HG03095 (cell line): ENCODE measurements around the gene STXBP6.

Source experiments
- ATAC-seq: cut with Tn5 transposase; IDR thresholded peaks from one replicate; pipeline ENCODE4 v1.9.1; 2021; ENCODE audit warnings: moderate library complexity; ENCODE audit not compliant: unreplicated experiment

The STXBP6 gene

DNA sequence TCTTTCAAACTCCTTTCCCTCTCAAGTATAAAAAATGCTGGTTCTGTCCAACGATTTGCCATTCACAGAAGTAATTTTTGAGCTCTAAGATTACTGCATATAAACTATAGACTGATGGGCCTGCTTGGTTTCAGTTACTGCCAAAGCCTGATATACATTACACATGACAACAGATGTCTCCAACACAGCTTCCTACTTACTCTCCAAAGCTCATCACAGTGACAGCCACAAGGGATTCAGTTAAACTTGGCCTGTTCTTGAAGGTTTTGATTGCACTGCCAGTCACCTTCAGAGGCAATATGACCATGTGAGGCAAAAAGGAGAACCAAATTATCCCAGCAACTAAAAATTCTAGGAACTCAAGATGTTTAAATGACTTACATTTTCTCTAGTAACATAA is 30.1 kb downstream of the STXBP6 start:
- no peak for ATAC-seq

DNA sequence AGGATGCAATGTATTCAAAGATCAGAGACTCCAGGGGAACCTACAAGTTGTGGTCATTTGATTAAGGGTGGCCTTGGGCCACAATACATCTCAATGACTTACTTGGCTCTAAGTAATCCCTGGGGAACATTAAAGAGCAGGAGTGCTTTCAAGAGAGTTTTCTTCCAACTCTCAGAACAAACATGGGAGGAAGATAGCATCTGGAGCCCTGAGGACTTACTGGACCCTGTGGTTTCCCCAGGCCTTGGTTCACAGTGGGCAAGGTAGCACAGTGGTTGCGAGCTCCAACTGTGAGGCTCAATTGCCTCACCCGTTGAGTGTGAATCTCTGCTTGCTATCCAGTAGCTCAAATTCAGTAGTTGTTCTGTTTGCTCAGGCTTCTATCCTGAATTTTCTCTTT is 32.4 kb downstream of the STXBP6 start:
- no peak for ATAC-seq

DNA sequence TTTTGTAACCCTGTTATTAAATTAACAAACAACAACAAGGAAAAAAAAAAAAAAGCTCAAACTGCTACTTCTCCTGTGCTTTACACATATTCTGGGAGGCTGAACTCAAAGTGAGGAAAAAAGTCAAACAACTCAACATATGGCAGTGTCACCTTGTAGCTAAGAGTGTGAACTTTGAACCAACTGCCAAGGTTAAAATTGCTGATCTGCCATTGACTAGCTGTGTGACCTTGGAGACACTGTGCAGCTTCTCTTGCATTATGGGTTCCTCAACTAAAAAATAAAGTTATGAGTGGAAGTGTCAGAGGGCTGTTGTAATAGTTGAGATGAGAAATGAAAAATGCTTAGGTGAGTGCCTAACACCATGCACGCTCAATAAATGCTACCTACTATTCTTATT is 34.2 kb downstream of the STXBP6 start:
- no peak for ATAC-seq

DNA sequence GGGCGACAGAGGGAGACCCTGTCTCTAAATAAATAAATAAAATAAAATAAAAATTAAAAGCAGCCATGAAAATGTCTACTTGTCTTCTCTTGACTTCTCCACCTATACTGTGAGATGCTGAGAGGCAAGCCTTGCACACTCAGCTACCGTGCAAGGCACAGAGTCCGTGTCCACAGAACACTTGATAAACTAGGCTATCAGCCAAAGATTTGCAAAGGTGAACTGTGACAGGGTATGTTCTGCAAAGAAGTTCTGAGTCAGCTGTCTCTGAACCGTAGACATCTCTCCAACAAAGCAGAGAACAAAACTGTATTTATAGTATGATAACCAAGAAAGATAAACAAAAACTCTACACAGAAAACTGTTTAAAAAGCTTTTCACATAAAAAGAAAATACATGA is 35.5 kb downstream of the STXBP6 start:
- ATAC-seq: no peak

GRCh38 chr14:25011095-25011494 is 38.9 kb downstream of the STXBP6 start:
- ATAC-seq: no peak

- no peak for ATAC-seq
Measured at GRCh38 chr14:25010471-25010870, 39.5 kb downstream of the STXBP6 start.

DNA sequence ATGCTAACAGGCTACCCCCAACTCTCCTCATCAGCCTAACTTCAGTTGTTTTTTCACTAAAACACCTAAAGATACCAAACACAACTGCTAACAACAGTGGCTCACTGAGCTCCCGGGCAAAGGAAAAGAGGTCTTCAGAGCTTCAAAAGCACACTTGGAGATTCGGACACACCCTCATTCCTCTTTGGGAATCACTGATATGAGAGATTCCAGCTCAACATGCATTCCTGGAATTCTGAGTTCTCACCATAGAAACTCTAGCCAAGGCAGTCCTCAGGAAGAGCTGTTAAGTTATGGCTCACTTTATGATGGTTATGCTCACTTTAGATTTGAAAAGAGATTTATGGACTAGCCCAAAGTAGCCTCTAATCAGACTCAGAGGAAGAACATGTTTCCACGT is 40.1 kb downstream of the STXBP6 start:
- ATAC-seq: no peak

- ATAC-seq: no peak
Measured at GRCh38 chr14:25007832-25008231, 42.1 kb downstream of the STXBP6 start.

DNA sequence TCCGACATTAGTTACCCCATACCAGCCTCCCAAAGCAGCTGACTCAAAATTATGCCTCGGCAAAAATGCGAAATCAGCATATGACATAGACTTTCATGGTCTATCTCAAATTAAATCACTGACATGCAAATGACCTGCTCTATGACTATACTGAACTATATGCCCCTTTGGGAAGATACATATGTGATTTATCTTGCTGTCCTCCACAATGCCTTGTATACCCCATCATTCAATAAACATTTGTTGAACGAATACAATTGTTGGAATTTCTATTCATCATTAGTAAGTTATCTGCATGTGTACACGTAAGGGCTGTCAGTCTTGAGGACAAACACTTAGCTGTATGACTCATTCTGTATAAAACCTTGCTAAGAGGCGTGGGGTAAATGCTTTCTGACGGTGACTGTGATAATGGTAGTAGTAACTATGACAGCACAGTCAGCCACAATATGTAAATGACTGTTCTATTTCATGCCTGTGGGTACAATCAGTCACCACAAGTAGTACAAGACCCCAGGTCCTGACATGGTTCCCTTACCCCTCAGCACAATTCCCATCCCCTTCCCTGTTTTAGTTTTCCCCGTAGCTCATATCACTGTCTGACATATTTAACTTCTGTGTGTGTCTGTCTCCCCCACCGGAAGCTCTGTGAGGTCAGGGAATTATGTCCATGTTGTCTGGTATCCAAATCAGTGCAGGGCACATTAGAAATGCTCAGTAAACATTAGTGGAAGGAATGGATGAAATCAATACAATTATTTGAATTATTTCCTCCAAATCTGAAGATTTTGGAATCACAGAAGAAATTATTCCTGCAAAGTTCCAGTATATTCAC is 42.8 kb downstream of the STXBP6 start:
- no peak for ATAC-seq

DNA sequence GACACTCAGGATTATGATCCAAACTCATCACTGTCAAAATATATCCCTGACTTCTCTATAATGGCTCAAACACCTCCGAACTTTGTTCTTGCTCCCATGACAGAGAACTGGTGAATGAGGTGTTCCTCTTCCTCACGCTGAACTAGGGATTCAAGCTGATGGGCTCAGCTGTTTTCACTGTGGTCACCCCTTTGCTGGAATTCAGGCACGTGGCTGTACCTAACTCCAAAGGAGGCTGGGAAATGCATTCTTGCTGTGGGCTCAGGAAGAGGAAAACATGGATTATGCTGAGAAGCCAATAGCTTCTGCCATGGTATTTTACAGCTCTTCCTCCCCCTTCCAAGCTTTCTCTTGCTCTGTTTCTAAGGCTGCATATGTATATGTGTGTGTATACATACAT is 43.9 kb downstream of the STXBP6 start:
- no peak for ATAC-seq

GRCh38 chr14:25004389-25004809 is 45.5 kb downstream of the STXBP6 start:
- no peak for ATAC-seq

DNA sequence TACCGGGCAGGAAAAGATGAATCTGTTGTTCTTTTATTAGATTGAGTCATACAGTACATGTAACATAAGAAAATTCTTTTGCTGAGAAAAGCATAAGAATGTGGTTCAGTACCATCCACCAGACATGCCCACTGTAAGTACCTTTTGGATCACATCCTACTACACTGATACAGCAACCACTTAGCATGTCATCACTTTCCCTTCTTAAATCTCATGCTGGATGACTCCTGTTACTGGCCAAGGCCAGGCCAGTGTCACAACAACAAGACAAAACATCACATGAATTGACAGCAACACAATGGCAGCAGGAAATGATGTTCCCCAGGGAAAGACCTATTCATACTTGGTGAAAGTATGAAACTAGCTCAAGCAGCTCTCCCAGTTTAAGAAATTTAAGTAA is 46.4 kb downstream of the STXBP6 start:
- no peak for ATAC-seq

- no peak for ATAC-seq
Measured at GRCh38 chr14:25001601-25002000, 48.3 kb downstream of the STXBP6 start.

- ATAC-seq: no peak
Measured at GRCh38 chr14:25001156-25001555, 48.8 kb downstream of the STXBP6 start.

- ATAC-seq: no peak
Measured at GRCh38 chr14:24999157-24999556, 50.8 kb downstream of the STXBP6 start.

DNA sequence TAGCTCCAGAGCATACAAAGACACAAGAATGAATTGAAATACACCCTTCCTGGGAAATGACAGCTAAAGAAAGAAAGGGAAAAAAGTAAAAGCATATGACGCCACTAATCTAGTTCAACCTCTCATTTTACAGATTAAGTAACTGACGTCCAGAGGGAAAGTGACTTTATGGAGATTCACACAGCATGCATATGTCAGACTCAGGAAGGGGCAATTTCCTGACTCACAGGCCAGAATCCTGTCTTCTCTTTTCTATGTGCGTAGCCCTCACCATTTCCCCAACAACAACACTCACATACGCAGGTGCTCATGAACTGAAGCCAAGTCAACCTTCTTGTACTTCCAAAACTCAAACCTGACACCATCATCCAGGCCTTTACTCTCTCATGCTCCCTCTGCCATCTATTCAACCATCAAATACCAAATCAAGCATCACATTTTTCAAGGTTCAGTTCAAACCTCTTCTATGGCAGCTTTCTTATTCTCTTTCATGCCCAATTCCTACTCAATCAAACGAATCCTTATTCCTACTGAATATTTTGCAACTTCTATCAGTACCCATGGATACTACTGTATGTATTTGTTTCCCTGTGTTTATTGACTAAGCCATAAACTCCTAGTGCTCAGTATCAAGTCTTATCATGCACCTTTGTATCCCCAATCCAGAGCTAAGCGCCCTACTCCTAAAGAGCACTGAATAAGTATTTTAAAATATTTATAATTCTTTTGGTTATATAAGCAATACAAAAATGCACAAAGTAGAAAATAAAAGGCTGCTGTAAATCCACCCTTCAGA is 52.8 kb downstream of the STXBP6 start:
- no peak for ATAC-seq

- no peak for ATAC-seq
Measured at GRCh38 chr14:24995016-24995415, 54.9 kb downstream of the STXBP6 start.

DNA sequence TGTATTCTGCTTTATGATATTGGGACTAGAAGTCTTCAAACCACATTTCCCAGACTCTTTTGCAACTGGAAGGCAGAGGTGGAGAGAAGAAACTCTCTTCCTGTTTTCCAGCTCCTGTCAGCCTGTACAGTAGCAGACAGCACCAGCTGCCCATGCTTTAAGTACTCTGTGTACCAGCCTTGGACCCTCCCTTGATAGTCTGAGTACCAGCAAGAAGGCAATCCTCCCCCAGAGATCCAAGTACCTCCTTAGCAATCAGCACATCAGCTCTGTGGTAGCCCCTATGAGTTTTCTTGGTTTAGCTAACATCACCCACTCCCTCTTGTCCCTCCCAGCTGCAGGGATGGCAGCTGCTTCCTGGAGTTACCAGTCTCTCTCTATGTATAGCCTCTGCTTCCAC is 56.3 kb downstream of the STXBP6 start:
- ATAC-seq: no peak

- no peak for ATAC-seq
Measured at GRCh38 chr14:24992624-24993360, 57.2 kb downstream of the STXBP6 start.

- no peak for ATAC-seq
Measured at GRCh38 chr14:24991821-24992220, 58.1 kb downstream of the STXBP6 start.

DNA sequence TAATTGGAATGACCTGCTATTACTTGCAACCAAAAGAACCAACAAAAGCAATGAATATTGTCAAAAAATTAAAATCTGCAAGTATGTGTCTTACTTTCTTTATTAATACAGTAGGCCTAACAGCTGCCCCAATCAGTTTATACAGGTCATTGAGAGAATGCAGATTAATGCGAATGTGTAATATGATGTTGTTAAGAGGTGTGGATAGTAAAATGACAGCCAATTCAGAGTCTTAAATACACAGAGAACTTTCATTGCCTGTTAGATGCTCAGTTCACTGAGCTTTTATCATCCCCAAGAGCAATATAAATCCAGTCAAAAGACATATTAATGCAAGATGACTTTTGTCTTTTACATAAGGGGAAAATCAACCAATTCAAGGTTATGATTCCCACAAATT is 58.7 kb downstream of the STXBP6 start:
- ATAC-seq: no peak

DNA sequence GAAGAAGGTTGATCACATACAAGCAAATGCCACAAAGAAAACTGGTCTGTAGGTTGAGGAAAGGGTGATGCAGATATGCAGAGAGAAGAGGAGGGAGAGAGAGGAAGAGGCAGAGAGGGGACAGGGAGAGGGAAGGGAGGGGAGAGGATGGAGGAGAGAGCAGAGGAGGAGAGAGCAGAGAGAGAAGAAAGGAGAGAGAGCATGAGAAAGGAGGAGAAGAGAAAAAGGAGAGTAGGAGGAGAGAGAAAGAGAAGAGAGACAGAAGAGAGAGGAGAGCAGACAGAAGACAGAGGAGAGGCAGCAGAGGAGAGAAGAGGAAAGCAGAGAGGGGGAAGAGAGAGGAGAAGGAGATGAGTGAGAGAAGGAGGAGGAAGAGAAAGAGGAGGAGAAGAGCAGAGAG is 59.2 kb downstream of the STXBP6 start:
- no peak for ATAC-seq
